T follicular helper cell (primary cell): ENCODE results near the gene HIBCH.
"Not testable (repeated sequence)": the region's sequence is repeated elsewhere in the genome, so short reads cannot be mapped to it uniquely, and the experiment has no call there.

ENCODE experiments used
- DNase-seq: peaks from one replicate; pipeline ENCODE4 v3.0.0-alpha.2; 2020; ENCODE audit warnings: low read depth

Gene HIBCH

GRCh38 chr2:190235551-190236075, 84.0 kb downstream of the HIBCH start:
- no peak for DNase-seq

GRCh38 chr2:190235101-190235500, 84.5 kb downstream of the HIBCH start:
- DNase-seq: no peak

GRCh38 chr2:190223989-190224388, 95.6 kb downstream of the HIBCH start:
- DNase-seq: not testable (repeated sequence)

- DNase-seq: not testable (repeated sequence)
Observed at GRCh38 chr2:190222745-190223144, 96.9 kb downstream of the HIBCH start.

- no peak for DNase-seq
Observed at GRCh38 chr2:190221429-190221828, 98.2 kb downstream of the HIBCH start.

GRCh38 chr2:190219186-190219585, 100.4 kb downstream of the HIBCH start:
- no peak for DNase-seq

- DNase-seq: no peak
Observed at GRCh38 chr2:190217616-190218015, 102.0 kb downstream of the HIBCH start.

GRCh38 chr2:190216829-190217228, 102.8 kb downstream of the HIBCH start:
- no peak for DNase-seq

GRCh38 chr2:190215620-190216019, 104.0 kb downstream of the HIBCH start:
- DNase-seq: no peak

- no peak for DNase-seq
Observed at GRCh38 chr2:190214426-190215194, 105.0 kb downstream of the HIBCH start.

GRCh38 chr2:190213441-190214335, 105.9 kb downstream of the HIBCH start:
- no peak for DNase-seq

GRCh38 chr2:190210471-190210870, 109.2 kb downstream of the HIBCH start:
- no peak for DNase-seq

GRCh38 chr2:190209559-190209958, 110.1 kb downstream of the HIBCH start:
- no peak for DNase-seq

GRCh38 chr2:190207930-190208329, 111.7 kb downstream of the HIBCH start:
- no peak for DNase-seq

- no peak for DNase-seq
Observed at GRCh38 chr2:190205657-190206056, 114.0 kb downstream of the HIBCH start.

GRCh38 chr2:190202604-190203003, 117.0 kb downstream of the HIBCH start:
- DNase-seq: no peak

- DNase-seq: no peak
Observed at GRCh38 chr2:190202018-190202417, 117.6 kb downstream of the HIBCH start.

GRCh38 chr2:190200603-190201002, 119.0 kb downstream of the HIBCH start:
- no peak for DNase-seq

- no peak for DNase-seq
Observed at GRCh38 chr2:190199530-190199929, 120.1 kb downstream of the HIBCH start.

GRCh38 chr2:190199109-190199508, 120.5 kb downstream of the HIBCH start:
- no peak for DNase-seq

- DNase-seq: no peak
Observed at GRCh38 chr2:190197143-190197720, 122.4 kb downstream of the HIBCH start.

- no peak for DNase-seq
Observed at GRCh38 chr2:190190507-190191162, 129.0 kb downstream of the HIBCH start.
